ENCODE measurements around the gene NQO1.

DNA sequence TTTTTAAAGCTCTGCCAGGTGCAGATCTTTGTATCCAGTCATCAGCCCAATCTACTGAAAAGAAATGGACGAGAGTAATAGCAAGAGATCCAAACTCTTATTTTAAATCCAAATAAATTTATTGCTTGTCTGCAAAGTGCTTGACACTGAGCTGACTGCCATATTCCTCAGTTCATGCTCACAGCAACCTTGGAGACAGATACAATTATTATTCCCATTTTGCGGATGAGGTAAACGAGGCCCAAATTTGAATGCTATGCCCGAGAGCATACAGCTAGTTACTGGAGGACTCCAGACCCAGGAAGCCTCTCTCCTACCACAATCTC lies 27.7 kb upstream of the NQO1 start:
- TF ChIP-seq GABPA (IDR thresholded peaks at IDR 0.05; ENCODE audit: low read depth), result no peak
- TF ChIP-seq, protein P1, sequence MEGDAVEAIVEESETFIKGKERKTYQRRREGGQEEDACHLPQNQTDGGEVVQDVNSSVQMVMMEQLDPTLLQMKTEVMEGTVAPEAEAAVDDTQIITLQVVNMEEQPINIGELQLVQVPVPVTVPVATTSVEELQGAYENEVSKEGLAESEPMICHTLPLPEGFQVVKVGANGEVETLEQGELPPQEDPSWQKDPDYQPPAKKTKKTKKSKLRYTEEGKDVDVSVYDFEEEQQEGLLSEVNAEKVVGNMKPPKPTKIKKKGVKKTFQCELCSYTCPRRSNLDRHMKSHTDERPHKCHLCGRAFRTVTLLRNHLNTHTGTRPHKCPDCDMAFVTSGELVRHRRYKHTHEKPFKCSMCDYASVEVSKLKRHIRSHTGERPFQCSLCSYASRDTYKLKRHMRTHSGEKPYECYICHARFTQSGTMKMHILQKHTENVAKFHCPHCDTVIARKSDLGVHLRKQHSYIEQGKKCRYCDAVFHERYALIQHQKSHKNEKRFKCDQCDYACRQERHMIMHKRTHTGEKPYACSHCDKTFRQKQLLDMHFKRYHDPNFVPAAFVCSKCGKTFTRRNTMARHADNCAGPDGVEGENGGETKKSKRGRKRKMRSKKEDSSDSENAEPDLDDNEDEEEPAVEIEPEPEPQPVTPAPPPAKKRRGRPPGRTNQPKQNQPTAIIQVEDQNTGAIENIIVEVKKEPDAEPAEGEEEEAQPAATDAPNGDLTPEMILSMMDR (IDR thresholded peaks at IDR 0.05; ENCODE audit: insufficient read depth, low read length), result no peak
- no peak for TF ChIP-seq POLR2AphosphoS5 (IDR thresholded peaks at IDR 0.05; ENCODE audit: low read depth)
- TF ChIP-seq, protein P2, sequence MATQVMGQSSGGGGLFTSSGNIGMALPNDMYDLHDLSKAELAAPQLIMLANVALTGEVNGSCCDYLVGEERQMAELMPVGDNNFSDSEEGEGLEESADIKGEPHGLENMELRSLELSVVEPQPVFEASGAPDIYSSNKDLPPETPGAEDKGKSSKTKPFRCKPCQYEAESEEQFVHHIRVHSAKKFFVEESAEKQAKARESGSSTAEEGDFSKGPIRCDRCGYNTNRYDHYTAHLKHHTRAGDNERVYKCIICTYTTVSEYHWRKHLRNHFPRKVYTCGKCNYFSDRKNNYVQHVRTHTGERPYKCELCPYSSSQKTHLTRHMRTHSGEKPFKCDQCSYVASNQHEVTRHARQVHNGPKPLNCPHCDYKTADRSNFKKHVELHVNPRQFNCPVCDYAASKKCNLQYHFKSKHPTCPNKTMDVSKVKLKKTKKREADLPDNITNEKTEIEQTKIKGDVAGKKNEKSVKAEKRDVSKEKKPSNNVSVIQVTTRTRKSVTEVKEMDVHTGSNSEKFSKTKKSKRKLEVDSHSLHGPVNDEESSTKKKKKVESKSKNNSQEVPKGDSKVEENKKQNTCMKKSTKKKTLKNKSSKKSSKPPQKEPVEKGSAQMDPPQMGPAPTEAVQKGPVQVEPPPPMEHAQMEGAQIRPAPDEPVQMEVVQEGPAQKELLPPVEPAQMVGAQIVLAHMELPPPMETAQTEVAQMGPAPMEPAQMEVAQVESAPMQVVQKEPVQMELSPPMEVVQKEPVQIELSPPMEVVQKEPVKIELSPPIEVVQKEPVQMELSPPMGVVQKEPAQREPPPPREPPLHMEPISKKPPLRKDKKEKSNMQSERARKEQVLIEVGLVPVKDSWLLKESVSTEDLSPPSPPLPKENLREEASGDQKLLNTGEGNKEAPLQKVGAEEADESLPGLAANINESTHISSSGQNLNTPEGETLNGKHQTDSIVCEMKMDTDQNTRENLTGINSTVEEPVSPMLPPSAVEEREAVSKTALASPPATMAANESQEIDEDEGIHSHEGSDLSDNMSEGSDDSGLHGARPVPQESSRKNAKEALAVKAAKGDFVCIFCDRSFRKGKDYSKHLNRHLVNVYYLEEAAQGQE (IDR thresholded peaks at IDR 0.05; ENCODE audit: insufficient replicate concordance, low read depth), result no peak
